Nephron progenitor cell (in vitro differentiated cells): ENCODE measurements around the gene WFDC12.

Experiments used
- DNase-seq: peaks from one replicate; pipeline ENCODE4 v3.0.0; 2021
- H3K27ac Mint-ChIP-seq: 2 replicates; pipeline ENCODE4 v1.8.0; 2021; ENCODE audit warnings: mild to moderate bottlenecking, moderate library complexity, mixed read lengths
- H3K27me3 Mint-ChIP-seq: 2 replicates; pipeline ENCODE4 v1.8.0; 2021; ENCODE audit warnings: mild to moderate bottlenecking, low read depth, mixed read lengths; ENCODE audit not compliant: poor library complexity
- H3K36me3 Mint-ChIP-seq: 2 replicates; pipeline ENCODE4 v1.8.0; 2021; ENCODE audit warnings: low read depth, mixed read lengths
- H3K4me1 Mint-ChIP-seq: 2 replicates; pipeline ENCODE4 v1.8.0; 2021; ENCODE audit warnings: mixed read lengths
- H3K4me3 Mint-ChIP-seq: 2 replicates; pipeline ENCODE4 v1.8.0; 2021; ENCODE audit warnings: mild to moderate bottlenecking, moderate library complexity, mixed read lengths
- H3K9me3 Mint-ChIP-seq: 2 replicates; pipeline ENCODE4 v1.8.0; 2021; ENCODE audit warnings: mild to moderate bottlenecking, moderate library complexity, mixed read lengths
- CTCF ChIP-seq: fragments of 200-600 bp; sonication (generic); IDR thresholded peaks from 2 replicates; pipeline ENCODE4 v1.5.0; 2021; ENCODE audit warnings: antibody characterized with exemption

The WFDC12 gene

GRCh38 chr20:45111799-45112471 lies 12.3 kb downstream of the WFDC12 start:
- peak; percentile 40 for TF ChIP-seq CTCF
- H3K36me3 Mint-ChIP-seq, result no peaks in the 10 kb centered on the region
- DNase-seq, result peak; percentile 35
- H3K27ac Mint-ChIP-seq, result no peak overlapping the region
- no peaks in the 10 kb centered on the region for H3K9me3 Mint-ChIP-seq
- H3K4me3 Mint-ChIP-seq, result no peak overlapping the region
- H3K27me3 Mint-ChIP-seq, result peaks cover 45% of the 10 kb centered on the region
- H3K4me1 Mint-ChIP-seq, result no peaks in the 10 kb centered on the region

GRCh38 chr20:45111285-45111684 lies 13.0 kb downstream of the WFDC12 start:
- Mint-ChIP-seq H3K4me1 (no peaks in the 10 kb centered on the region), H3K4me3 (no peak overlapping the region), H3K27ac (no peak overlapping the region), H3K27me3 (peaks cover 46% of the 10 kb centered on the region), H3K9me3 (no peaks in the 10 kb centered on the region), H3K36me3 (no peaks in the 10 kb centered on the region)
- DNase-seq, result no peak
- TF ChIP-seq CTCF, result no peak

GRCh38 chr20:45110301-45110700 lies 14.0 kb downstream of the WFDC12 start:
- no peak for DNase-seq
- H3K27me3 Mint-ChIP-seq, result peaks cover 45% of the 10 kb centered on the region
- TF ChIP-seq CTCF, result no peak
- no peaks in the 10 kb centered on the region for H3K36me3 Mint-ChIP-seq
- H3K9me3 Mint-ChIP-seq, result no peaks in the 10 kb centered on the region
- no peak overlapping the region for H3K27ac Mint-ChIP-seq
- H3K4me1 Mint-ChIP-seq, result no peaks in the 10 kb centered on the region
- H3K4me3 Mint-ChIP-seq, result no peak overlapping the region

- Mint-ChIP-seq H3K27me3 (peaks cover 43% of the 10 kb centered on the region), H3K27ac (no peak overlapping the region)
- no peak for TF ChIP-seq CTCF
These were observed 14.6 kb downstream of the WFDC12 start for GRCh38 chr20:45109634-45110033.

GRCh38 chr20:45105317-45105716 lies 18.9 kb downstream of the WFDC12 start:
- TF ChIP-seq CTCF, result no peak
- no peak for DNase-seq

More at GRCh38 chr20:45109634-45110033, 14.6 kb downstream of the WFDC12 start:
- no peaks in the 10 kb centered on the region for H3K4me1 Mint-ChIP-seq
- H3K4me3 Mint-ChIP-seq, result no peak overlapping the region
- no peaks in the 10 kb centered on the region for H3K36me3 Mint-ChIP-seq
- no peaks in the 10 kb centered on the region for H3K9me3 Mint-ChIP-seq
- no peak for DNase-seq

GRCh38 chr20:45104786-45105185 lies 19.5 kb downstream of the WFDC12 start:
- Mint-ChIP-seq H3K27me3 (peaks cover 75% of the 10 kb centered on the region), H3K9me3 (no peaks in the 10 kb centered on the region), H3K36me3 (no peaks in the 10 kb centered on the region), H3K4me1 (no peaks in the 10 kb centered on the region), H3K27ac (no peak overlapping the region), H3K4me3 (no peak overlapping the region)
- DNase-seq, result no peak
- TF ChIP-seq CTCF, result no peak

More at GRCh38 chr20:45105317-45105716, 18.9 kb downstream of the WFDC12 start:
- Mint-ChIP-seq H3K4me3 (no peak overlapping the region), H3K36me3 (no peaks in the 10 kb centered on the region), H3K9me3 (no peaks in the 10 kb centered on the region), H3K27ac (no peak overlapping the region), H3K27me3 (peaks cover 72% of the 10 kb centered on the region), H3K4me1 (no peaks in the 10 kb centered on the region)
